Ovary (tissue), 9 donors: ENCODE data around the gene TBPL1. TPM values are rescaled to one million over a fixed set of nuclear protein-coding genes. Genes with fewer than 3 reads are reported as not detected.

Source experiments
- DNase-seq, 5 donors: peaks; one replicate each; pipeline ENCODE4 v3.0.0-alpha.2; 2019 to 2020
- H3K27ac ChIP-seq, 2 donors: fragments of 200-600 bp; one replicate each; pipeline versions ENCODE4 v1.5.1 to v1.8.0; 2019 to 2022
- H3K27me3 ChIP-seq: fragments of 200-600 bp; one replicate; pipeline ENCODE4 v1.8.0; 2022
- H3K36me3 ChIP-seq: fragments of 200-600 bp; sonication (generic); one replicate; pipeline ENCODE4 v1.5.1; 2019
- H3K4me1 ChIP-seq: one replicate; pipeline ENCODE4 v1.8.1; 2013; ENCODE audit warnings: mild to moderate bottlenecking, moderate library complexity; ENCODE audit not compliant: insufficient read depth
- H3K4me3 ChIP-seq: fragments of 200-600 bp; sonication (generic); one replicate; pipeline ENCODE4 v1.5.1; 2017
- H3K9me3 ChIP-seq, 2 donors: fragments of 200-600 bp in 1 of 2; sonication (generic) in 1 of 2; one replicate each; pipeline versions ENCODE4 v1.5.1 to v1.8.1; 2013 to 2019; ENCODE audit warnings: mild to moderate bottlenecking in 1 of 2, moderate library complexity in 1 of 2
- EP300 ChIP-seq: sonication (generic); formaldehyde crosslinking; IDR thresholded peaks from one replicate; pipeline ENCODE4 v1.6.1; 2017; ENCODE audit warnings: antibody characterized with exemption
- POLR2A ChIP-seq: fragments of 450-650 bp; IDR thresholded peaks from one replicate; pipeline ENCODE4 v1.6.1; 2017; ENCODE audit warnings: antibody characterized with exemption, mild to moderate bottlenecking, moderate library complexity
- WGBS, 3 donors: extraction: QIAGEN DNeasy Blood & Tissue Kit in 1 of 3; methylation state at CpG; one replicate each; pipeline versions ENCODE4 v1.1.5 to v1.1.7; 2013 to 2017; 5-methylcytosine and 5-hydroxymethylcytosine counted together
- intact Hi-C, 4 donors: fragments of 100-400 bp; cut with DNase I; formaldehyde crosslinking; loops; one replicate each; pipeline versions ENCODE4 v1.11.0 to v1.15.1; 2022 to 2023
- polyA plus RNA-seq, 2 donors: library from polyadenylated mRNA; stranded (reverse); fragments of 200-250 nt in 1 of 2; fragments of 350-450 nt in 1 of 2; fragmentation: Illumina TruSeq in 1 of 2; extraction: RNeasy Lipid Tissue Mini Kit (QIAGEN cat#74804) in 1 of 2; gene quantifications; one replicate each; pipeline ENCODE4 v1.2.3, GENCODE V29; 2013 to 2014
- total RNA-seq, 7 donors: library from RNA; depleted of rRNA in 2 of 7; stranded (reverse); fragments of >200 nt in 2 of 7; fragmentation: NEBNext Ultra II Directional in 3 of 7; extraction: Animal tissue kit (Norgen Biotek cat#: 25700) in 3 of 7; gene quantifications; one replicate each; pipeline versions ENCODE4 v1.1.0 to v1.2.4, GENCODE V29; 2016 to 2023
- TF ChIP-seq, protein P1 (sequence below), 3 donors: fragments of 450-650 bp in 2 of 3; fragments of 200-600 bp in 1 of 3; IDR thresholded peaks; one replicate each; pipeline versions ENCODE4 v1.5.1 to v1.8.0; 2016 to 2022; ENCODE audit warnings: antibody characterized with exemption in 3 of 3, mild to moderate bottlenecking in 1 of 3
- donor health status: DM: no; HTN: no; CAD: no; lungs with moderate emphysema.
- donor health status: DM: no; HTN: no; CAD: no.
- donor health status: Bipolar disorder and iron deficiency.
- donor health status: DM: yes; HTN: yes; CAD: no.
- donor health status: DM: no; HTN: no; CAD: no.
- donor health status: DM: yes; HTN: yes; CAD: no.

Gene TBPL1
- total and polyA plus RNA-seq, 9 donors = 13.3 to 25.2 (median 18.6) TPM

GRCh38 chr6:133995296-133995695 is 42.3 kb downstream of the TBPL1 start:
- DNase-seq = no peak
- no peak overlapping the region for H3K27ac ChIP-seq
- TF ChIP-seq EP300 = no peak
- TF ChIP-seq, protein P1, sequence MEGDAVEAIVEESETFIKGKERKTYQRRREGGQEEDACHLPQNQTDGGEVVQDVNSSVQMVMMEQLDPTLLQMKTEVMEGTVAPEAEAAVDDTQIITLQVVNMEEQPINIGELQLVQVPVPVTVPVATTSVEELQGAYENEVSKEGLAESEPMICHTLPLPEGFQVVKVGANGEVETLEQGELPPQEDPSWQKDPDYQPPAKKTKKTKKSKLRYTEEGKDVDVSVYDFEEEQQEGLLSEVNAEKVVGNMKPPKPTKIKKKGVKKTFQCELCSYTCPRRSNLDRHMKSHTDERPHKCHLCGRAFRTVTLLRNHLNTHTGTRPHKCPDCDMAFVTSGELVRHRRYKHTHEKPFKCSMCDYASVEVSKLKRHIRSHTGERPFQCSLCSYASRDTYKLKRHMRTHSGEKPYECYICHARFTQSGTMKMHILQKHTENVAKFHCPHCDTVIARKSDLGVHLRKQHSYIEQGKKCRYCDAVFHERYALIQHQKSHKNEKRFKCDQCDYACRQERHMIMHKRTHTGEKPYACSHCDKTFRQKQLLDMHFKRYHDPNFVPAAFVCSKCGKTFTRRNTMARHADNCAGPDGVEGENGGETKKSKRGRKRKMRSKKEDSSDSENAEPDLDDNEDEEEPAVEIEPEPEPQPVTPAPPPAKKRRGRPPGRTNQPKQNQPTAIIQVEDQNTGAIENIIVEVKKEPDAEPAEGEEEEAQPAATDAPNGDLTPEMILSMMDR (IDR thresholded peaks at IDR 0.05) = no peak
- no peak for TF ChIP-seq POLR2A
- no peak overlapping the region for H3K4me3 ChIP-seq
- intact Hi-C loops = no loop called here
- WGBS, 3 donors = 78 to 90% (median 81%) methylated on average over 3 of the region's 3 CpGs
- no peaks in the 10 kb centered on the region for H3K36me3 ChIP-seq
- no peaks in the 10 kb centered on the region for H3K9me3 ChIP-seq
- H3K27me3 ChIP-seq = no peaks in the 10 kb centered on the region
- peaks cover 1% of the 10 kb centered on the region for H3K4me1 ChIP-seq

DNA sequence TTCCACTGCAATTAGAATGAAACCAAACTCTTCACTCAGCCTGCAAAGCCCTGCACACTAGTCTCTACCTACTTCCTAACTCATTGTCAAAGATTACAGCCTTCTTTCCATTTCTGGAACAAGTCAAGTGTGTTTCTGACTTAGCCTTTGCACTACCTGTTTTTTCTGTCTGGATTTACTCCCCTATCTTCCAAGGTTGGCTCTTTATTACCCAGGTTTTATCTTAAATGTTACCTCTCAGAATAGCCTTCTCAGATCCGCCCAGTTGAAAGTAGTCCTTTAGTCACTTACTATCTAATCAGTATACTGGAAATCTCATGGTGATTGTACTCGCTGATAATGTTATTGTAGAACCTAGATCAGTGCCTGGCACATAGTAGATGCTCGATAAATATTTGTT is 42.7 kb downstream of the TBPL1 start:
- Histone ChIP-seq H3K36me3 (no peaks in the 10 kb centered on the region), H3K9me3 (no peaks in the 10 kb centered on the region), H3K4me1 (peaks cover 1% of the 10 kb centered on the region), H3K27me3 (no peaks in the 10 kb centered on the region), H3K4me3 (no peak overlapping the region), H3K27ac (no peak overlapping the region)
- 84 to 89% (median 86%) methylated on average over 3 of the region's 3 CpGs for WGBS, 3 donors
- TF ChIP-seq POLR2A (no peak), EP300 (no peak)
- TF ChIP-seq, protein P1 (IDR thresholded peaks at IDR 0.05) = no peak
- intact Hi-C loops = no loop called here
- no peak for DNase-seq

GRCh38 chr6:133997267-133997666 is 44.2 kb downstream of the TBPL1 start:
- TF ChIP-seq EP300 (no peak), POLR2A (no peak)
- TF ChIP-seq, protein P1 (IDR thresholded peaks at IDR 0.05) = no peak
- H3K4me3 ChIP-seq = no peak overlapping the region
- no peak for DNase-seq
- H3K36me3 ChIP-seq = no peaks in the 10 kb centered on the region
- intact Hi-C loops = no loop called here
- H3K27me3 ChIP-seq = no peaks in the 10 kb centered on the region
- H3K9me3 ChIP-seq = no peaks in the 10 kb centered on the region
- H3K27ac ChIP-seq = no peak overlapping the region
- WGBS, 3 donors = 92 to 97% (median 95%) methylated on average over 6 of the region's 6 CpGs
- H3K4me1 ChIP-seq = peaks cover 1% of the 10 kb centered on the region

- H3K9me3 ChIP-seq = no peaks in the 10 kb centered on the region
- no peak overlapping the region for H3K4me3 ChIP-seq
- H3K27ac ChIP-seq = no peak overlapping the region
- intact Hi-C loops = no loop called here
- no peaks in the 10 kb centered on the region for H3K36me3 ChIP-seq
- no peaks in the 10 kb centered on the region for H3K4me1 ChIP-seq
- no peaks in the 10 kb centered on the region for H3K27me3 ChIP-seq
- TF ChIP-seq POLR2A (no peak), EP300 (no peak)
- TF ChIP-seq, protein P1 (IDR thresholded peaks at IDR 0.05) = no peak
- no peak for DNase-seq
These were observed 46.3 kb downstream of the TBPL1 start for GRCh38 chr6:133999305-133999704.

GRCh38 chr6:134000443-134000842 is 47.4 kb downstream of the TBPL1 start:
- TF ChIP-seq, protein P1 (IDR thresholded peaks at IDR 0.05) = no peak
- no peak for TF ChIP-seq EP300
- no peak for TF ChIP-seq POLR2A
- Histone ChIP-seq H3K9me3 (no peaks in the 10 kb centered on the region), H3K36me3 (no peaks in the 10 kb centered on the region), H3K27me3 (no peaks in the 10 kb centered on the region), H3K4me1 (no peaks in the 10 kb centered on the region), H3K27ac (no peak overlapping the region), H3K4me3 (no peak overlapping the region)
- 61 to 64% (median 64%) methylated on average over 3 of the region's 3 CpGs for WGBS, 3 donors
- no peak for DNase-seq
- intact Hi-C loops = no loop called here
